ENCODE data around the gene STK38L.

STK38L gene

GRCh38 chr12:27342536-27342935 lies 98.5 kb downstream of the STK38L start:
- Histone ChIP-seq H3K27ac (no peak overlapping the region), H3K79me2 (no peaks in the 10 kb centered on the region), H3K27me3 (ENCODE audit: control insufficient read depth, insufficient read depth, low read length) (no peaks in the 10 kb centered on the region), H2AFZ (no peak overlapping the region), H3K4me3 (ENCODE audit: low read depth, low read length) (no peak overlapping the region), H3K4me1 (no peaks in the 10 kb centered on the region), H3K9me3 (ENCODE audit: control insufficient read depth, low read length) (no peaks in the 10 kb centered on the region), H3K9ac (no peak overlapping the region), H3K36me3 (ENCODE audit: control insufficient read depth, insufficient read depth, low read length) (no peaks in the 10 kb centered on the region), H3K4me2 (ENCODE audit: low read length) (no peak overlapping the region)
- no peak for TF ChIP-seq CTCF (IDR thresholded peaks at IDR 0.05)

GRCh38 chr12:27343255-27344000 lies 99.3 kb downstream of the STK38L start:
- no peak overlapping the region for H3K9ac ChIP-seq
- no peak overlapping the region for H3K27ac ChIP-seq
- H3K9me3 ChIP-seq (ENCODE audit: control insufficient read depth, low read length) = no peaks in the 10 kb centered on the region

GRCh38 chr12:27344246-27344645 lies 100.2 kb downstream of the STK38L start:
- no peak overlapping the region for H3K9ac ChIP-seq
- no peaks in the 10 kb centered on the region for H3K79me2 ChIP-seq

More at GRCh38 chr12:27343255-27344000, 99.3 kb downstream of the STK38L start:
- Histone ChIP-seq H3K79me2 (no peaks in the 10 kb centered on the region), H3K4me1 (no peaks in the 10 kb centered on the region), H3K36me3 (ENCODE audit: control insufficient read depth, insufficient read depth, low read length) (no peaks in the 10 kb centered on the region), H3K4me3 (ENCODE audit: low read depth, low read length) (no peak overlapping the region), H2AFZ (no peak overlapping the region), H3K4me2 (ENCODE audit: low read length) (no peak overlapping the region), H3K27me3 (ENCODE audit: control insufficient read depth, insufficient read depth, low read length) (no peaks in the 10 kb centered on the region)
- TF ChIP-seq CTCF (IDR thresholded peaks at IDR 0.05) = no peak

GRCh38 chr12:27344760-27345159 lies 100.7 kb downstream of the STK38L start:
- Histone ChIP-seq H3K4me3 (ENCODE audit: low read depth, low read length) (no peak overlapping the region), H3K27ac (no peak overlapping the region), H3K79me2 (no peaks in the 10 kb centered on the region), H2AFZ (no peak overlapping the region), H3K9ac (no peak overlapping the region), H3K4me1 (no peaks in the 10 kb centered on the region), H3K36me3 (ENCODE audit: control insufficient read depth, insufficient read depth, low read length) (no peaks in the 10 kb centered on the region), H3K4me2 (ENCODE audit: low read length) (no peak overlapping the region), H3K9me3 (ENCODE audit: control insufficient read depth, low read length) (no peaks in the 10 kb centered on the region), H3K27me3 (ENCODE audit: control insufficient read depth, insufficient read depth, low read length) (no peaks in the 10 kb centered on the region)
- TF ChIP-seq CTCF (IDR thresholded peaks at IDR 0.05) = no peak

More at GRCh38 chr12:27344246-27344645, 100.2 kb downstream of the STK38L start:
- H3K4me3 ChIP-seq (ENCODE audit: low read depth, low read length) = no peak overlapping the region
- no peaks in the 10 kb centered on the region for H3K9me3 ChIP-seq (ENCODE audit: control insufficient read depth, low read length)
- no peak overlapping the region for H3K27ac ChIP-seq
- no peaks in the 10 kb centered on the region for H3K4me1 ChIP-seq
- no peak for TF ChIP-seq CTCF (IDR thresholded peaks at IDR 0.05)
- no peak overlapping the region for H3K4me2 ChIP-seq (ENCODE audit: low read length)
- H3K36me3 ChIP-seq (ENCODE audit: control insufficient read depth, insufficient read depth, low read length) = no peaks in the 10 kb centered on the region
- H3K27me3 ChIP-seq (ENCODE audit: control insufficient read depth, insufficient read depth, low read length) = no peaks in the 10 kb centered on the region
- no peak overlapping the region for H2AFZ ChIP-seq

- H3K4me2 ChIP-seq (ENCODE audit: low read length) = no peak overlapping the region
- no peaks in the 10 kb centered on the region for H3K9me3 ChIP-seq (ENCODE audit: control insufficient read depth, low read length)
- no peaks in the 10 kb centered on the region for H3K36me3 ChIP-seq (ENCODE audit: control insufficient read depth, insufficient read depth, low read length)
- H2AFZ ChIP-seq = no peak overlapping the region
- no peaks in the 10 kb centered on the region for H3K79me2 ChIP-seq
- H3K27ac ChIP-seq = no peak overlapping the region
- no peak for TF ChIP-seq CTCF (IDR thresholded peaks at IDR 0.05)
- H3K4me1 ChIP-seq = no peaks in the 10 kb centered on the region
- no peak overlapping the region for H3K9ac ChIP-seq
- no peaks in the 10 kb centered on the region for H3K27me3 ChIP-seq (ENCODE audit: control insufficient read depth, insufficient read depth, low read length)
- no peak overlapping the region for H3K4me3 ChIP-seq (ENCODE audit: low read depth, low read length)
These were observed 101.3 kb downstream of the STK38L start for GRCh38 chr12:27345376-27345775.
